ACC112 (cell line): Measurements from ENCODE around the gene PLXDC1.

Experiments used
- H2AFZ ChIP-seq: fragments of 200-600 bp; sonication (generic); one replicate; pipeline ENCODE4 v1.6.0; 2017; ENCODE audit warnings: antibody characterized with exemption, low read length; ENCODE audit not compliant: unreplicated experiment
- H3K27ac ChIP-seq: fragments of 200-600 bp; sonication (generic); 2 replicates; pipeline ENCODE4 v1.5.1; 2014; ENCODE audit warnings: low read depth, mild to moderate bottlenecking, antibody characterized with exemption, low read length, moderate library complexity
- H3K27me3 ChIP-seq: fragments of 200-600 bp; sonication (generic); 2 replicates; pipeline ENCODE4 v1.6.1; 2014; ENCODE audit warnings: mild to moderate bottlenecking, antibody characterized with exemption, low read length, moderate library complexity, mixed read lengths; ENCODE audit not compliant: insufficient read depth
- H3K36me3 ChIP-seq: fragments of 200-600 bp; sonication (generic); 2 replicates; pipeline ENCODE4 v1.6.1; 2016; ENCODE audit warnings: mild to moderate bottlenecking, antibody characterized with exemption, low read length, moderate library complexity, mixed read lengths; ENCODE audit not compliant: insufficient read depth
- H3K4me1 ChIP-seq: fragments of 200-600 bp; sonication (generic); one replicate; pipeline ENCODE4 v1.6.1; 2016; ENCODE audit warnings: low read length, mixed read lengths; ENCODE audit not compliant: insufficient read depth, unreplicated experiment, control insufficient read depth
- H3K4me3 ChIP-seq: fragments of 200-600 bp; sonication (generic); 2 replicates; pipeline ENCODE4 v1.5.1; 2014; ENCODE audit warnings: mild to moderate bottlenecking, low read depth, low read length
- H3K79me2 ChIP-seq: fragments of 200-600 bp; sonication (generic); one replicate; pipeline ENCODE4 v1.6.0; 2016; ENCODE audit warnings: low read length; ENCODE audit not compliant: control insufficient read depth, unreplicated experiment, insufficient read depth

PLXDC1 gene

GRCh38 chr17:39108461-39109375 is 42.7 kb downstream of the PLXDC1 start:
- H3K36me3 ChIP-seq, result no peaks in the 10 kb centered on the region
- H3K79me2 ChIP-seq, result no peaks in the 10 kb centered on the region
- H3K4me3 ChIP-seq, result no peak overlapping the region
- H3K4me1 ChIP-seq, result no peaks in the 10 kb centered on the region
- no peak overlapping the region for H2AFZ ChIP-seq
- no peak overlapping the region for H3K27ac ChIP-seq
- H3K27me3 ChIP-seq, result peaks cover 7% of the 10 kb centered on the region; the same call in 1 of the 2 replicates

GRCh38 chr17:39107973-39108372 is 43.5 kb downstream of the PLXDC1 start:
- peaks cover 7% of the 10 kb centered on the region; the same call in 1 of the 2 replicates for H3K27me3 ChIP-seq
- no peak overlapping the region for H3K27ac ChIP-seq
- H2AFZ ChIP-seq, result no peak overlapping the region
- no peak overlapping the region for H3K4me3 ChIP-seq
- no peaks in the 10 kb centered on the region for H3K4me1 ChIP-seq
- no peaks in the 10 kb centered on the region for H3K79me2 ChIP-seq
- H3K36me3 ChIP-seq, result no peaks in the 10 kb centered on the region

GRCh38 chr17:39107155-39107554 is 44.3 kb downstream of the PLXDC1 start:
- Histone ChIP-seq H3K4me1 (no peaks in the 10 kb centered on the region), H2AFZ (no peak overlapping the region), H3K27ac (no peak overlapping the region), H3K4me3 (no peak overlapping the region), H3K27me3 (peaks cover 7% of the 10 kb centered on the region; the same call in 1 of the 2 replicates), H3K79me2 (no peaks in the 10 kb centered on the region), H3K36me3 (no peaks in the 10 kb centered on the region)

- Histone ChIP-seq H3K36me3 (no peaks in the 10 kb centered on the region), H2AFZ (no peak overlapping the region), H3K4me1 (no peaks in the 10 kb centered on the region), H3K4me3 (no peak overlapping the region), H3K79me2 (no peaks in the 10 kb centered on the region), H3K27me3 (peaks cover 7% of the 10 kb centered on the region; the same call in 1 of the 2 replicates), H3K27ac (no peak overlapping the region)
Measured at GRCh38 chr17:39105705-39106104, 45.7 kb downstream of the PLXDC1 start.

- H3K36me3 ChIP-seq, result no peaks in the 10 kb centered on the region
- H3K79me2 ChIP-seq, result no peaks in the 10 kb centered on the region
- no peak overlapping the region for H2AFZ ChIP-seq
- no peaks in the 10 kb centered on the region for H3K4me1 ChIP-seq
- peaks cover 7% of the 10 kb centered on the region; the same call in 1 of the 2 replicates for H3K27me3 ChIP-seq
- H3K27ac ChIP-seq, result no peak overlapping the region
- no peak overlapping the region for H3K4me3 ChIP-seq
Measured at GRCh38 chr17:39104657-39105056, 46.8 kb downstream of the PLXDC1 start.

GRCh38 chr17:39104046-39104445 is 47.4 kb downstream of the PLXDC1 start:
- Histone ChIP-seq H3K79me2 (no peaks in the 10 kb centered on the region), H3K27ac (no peak overlapping the region), H2AFZ (no peak overlapping the region), H3K27me3 (peaks cover 7% of the 10 kb centered on the region; the same call in 1 of the 2 replicates), H3K4me3 (no peak overlapping the region), H3K4me1 (no peaks in the 10 kb centered on the region), H3K36me3 (no peaks in the 10 kb centered on the region)

- no peaks in the 10 kb centered on the region for H3K79me2 ChIP-seq
- H3K4me3 ChIP-seq, result no peak overlapping the region
- no peak overlapping the region for H3K27ac ChIP-seq
- H2AFZ ChIP-seq, result no peak overlapping the region
- H3K4me1 ChIP-seq, result no peaks in the 10 kb centered on the region
- H3K27me3 ChIP-seq, result no peaks in the 10 kb centered on the region; the same call in 1 of the 2 replicates
- no peaks in the 10 kb centered on the region for H3K36me3 ChIP-seq
Measured at GRCh38 chr17:39101091-39101490, 50.3 kb downstream of the PLXDC1 start.

DNA sequence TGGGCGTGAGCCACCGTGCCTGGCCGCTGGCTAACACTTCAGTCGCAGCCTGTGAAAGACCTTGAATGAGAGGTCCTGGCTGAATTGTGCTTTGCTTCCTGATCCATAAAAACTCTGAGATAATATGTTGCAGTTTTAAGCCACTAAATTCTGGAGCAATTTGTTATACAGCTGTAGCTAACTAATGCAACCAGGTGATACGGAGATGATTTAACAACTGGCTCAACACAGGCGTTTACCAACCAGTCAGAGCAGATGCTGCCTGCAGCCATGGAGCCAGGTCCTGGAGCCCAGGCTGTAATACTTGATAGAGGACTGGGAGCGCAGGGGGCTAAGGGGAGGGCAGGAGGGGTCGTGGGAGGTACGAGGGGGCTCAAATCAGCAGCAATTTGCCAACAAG is 50.9 kb downstream of the PLXDC1 start:
- H3K36me3 ChIP-seq, result no peaks in the 10 kb centered on the region
- H2AFZ ChIP-seq, result no peak overlapping the region
- no peaks in the 10 kb centered on the region for H3K79me2 ChIP-seq
- no peak overlapping the region for H3K4me3 ChIP-seq
- H3K27ac ChIP-seq, result no peak overlapping the region
- H3K4me1 ChIP-seq, result no peaks in the 10 kb centered on the region
- no peaks in the 10 kb centered on the region; the same call in 1 of the 2 replicates for H3K27me3 ChIP-seq

GRCh38 chr17:39099663-39100286 is 51.7 kb downstream of the PLXDC1 start:
- Histone ChIP-seq H3K4me3 (no peak overlapping the region), H3K27me3 (no peaks in the 10 kb centered on the region; the same call in 1 of the 2 replicates), H3K36me3 (no peaks in the 10 kb centered on the region), H3K4me1 (no peaks in the 10 kb centered on the region), H2AFZ (no peak overlapping the region), H3K79me2 (no peaks in the 10 kb centered on the region), H3K27ac (no peak overlapping the region)

- H2AFZ ChIP-seq, result no peak overlapping the region
- H3K36me3 ChIP-seq, result no peaks in the 10 kb centered on the region
- no peaks in the 10 kb centered on the region; the same call in 1 of the 2 replicates for H3K27me3 ChIP-seq
- no peak overlapping the region for H3K4me3 ChIP-seq
- H3K4me1 ChIP-seq, result no peaks in the 10 kb centered on the region
- no peak overlapping the region for H3K27ac ChIP-seq
- H3K79me2 ChIP-seq, result no peaks in the 10 kb centered on the region
Measured at GRCh38 chr17:39098588-39098987, 52.8 kb downstream of the PLXDC1 start.
